Body of pancreas (tissue), 4 donors: ENCODE measurements around the gene QTRT2.

ENCODE experiments used
- POLR2A ChIP-seq, 3 donors: fragments of 450-650 bp; IDR thresholded peaks; one replicate each; pipeline ENCODE4 v1.6.1; 2016; ENCODE audit warnings: antibody characterized with exemption in 3 of 3, mild to moderate bottlenecking in 2 of 3
- TF ChIP-seq, protein P1 (sequence below), 7 experiments: fragments of 450-650 bp in 4 of 7; fragments of 200-600 bp in 3 of 7; sonication (generic) in 3 of 7; IDR thresholded peaks; one replicate each; pipeline ENCODE4 v1.5.1; 2016 to 2019; ENCODE audit warnings: antibody characterized with exemption in 7 of 7

DNA sequence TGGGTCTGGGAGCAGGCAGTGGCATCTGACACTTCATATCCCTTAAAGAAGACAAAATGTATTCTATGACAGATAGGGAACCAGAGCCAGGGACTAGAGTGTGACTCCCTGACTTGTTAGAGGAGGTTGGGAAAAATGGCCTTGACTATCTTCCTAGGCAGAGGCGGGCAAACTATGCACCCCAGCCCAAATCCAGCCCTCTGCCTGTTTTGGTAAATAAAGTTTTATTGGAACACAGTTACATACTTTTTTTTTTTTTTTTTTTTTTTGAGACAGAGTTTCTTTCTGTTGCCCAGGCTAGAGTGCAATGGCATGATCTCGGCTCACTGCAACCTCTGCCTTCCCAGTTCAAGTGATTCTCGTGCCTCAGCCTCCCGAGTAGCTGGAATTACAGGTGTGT lies 47.3 kb downstream of the QTRT2 start:
- TF ChIP-seq, protein P1, sequence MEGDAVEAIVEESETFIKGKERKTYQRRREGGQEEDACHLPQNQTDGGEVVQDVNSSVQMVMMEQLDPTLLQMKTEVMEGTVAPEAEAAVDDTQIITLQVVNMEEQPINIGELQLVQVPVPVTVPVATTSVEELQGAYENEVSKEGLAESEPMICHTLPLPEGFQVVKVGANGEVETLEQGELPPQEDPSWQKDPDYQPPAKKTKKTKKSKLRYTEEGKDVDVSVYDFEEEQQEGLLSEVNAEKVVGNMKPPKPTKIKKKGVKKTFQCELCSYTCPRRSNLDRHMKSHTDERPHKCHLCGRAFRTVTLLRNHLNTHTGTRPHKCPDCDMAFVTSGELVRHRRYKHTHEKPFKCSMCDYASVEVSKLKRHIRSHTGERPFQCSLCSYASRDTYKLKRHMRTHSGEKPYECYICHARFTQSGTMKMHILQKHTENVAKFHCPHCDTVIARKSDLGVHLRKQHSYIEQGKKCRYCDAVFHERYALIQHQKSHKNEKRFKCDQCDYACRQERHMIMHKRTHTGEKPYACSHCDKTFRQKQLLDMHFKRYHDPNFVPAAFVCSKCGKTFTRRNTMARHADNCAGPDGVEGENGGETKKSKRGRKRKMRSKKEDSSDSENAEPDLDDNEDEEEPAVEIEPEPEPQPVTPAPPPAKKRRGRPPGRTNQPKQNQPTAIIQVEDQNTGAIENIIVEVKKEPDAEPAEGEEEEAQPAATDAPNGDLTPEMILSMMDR (IDR thresholded peaks at IDR 0.05) = no peak
- no peak for TF ChIP-seq POLR2A (IDR thresholded peaks at IDR 0.05)
